PC-9 (cell line): Measurements from ENCODE around the gene RAB11B. TPM values are rescaled to one million over a fixed set of nuclear protein-coding genes. Genes with fewer than 3 reads are reported as not detected.

Source experiments
- BruUV-seq: library from RNA; stranded (reverse); fragments of 400-500 nt; replicated peaks from 2 replicates; lab custom pipeline; 2021; lab: Mats Ljungman, UMichigan
- CTCF ChIA-PET: fragments of 300-600 bp; sonication (Branson Sonifier 250); formaldehyde crosslinking; loops from one replicate; lab custom pipeline; 2022; ENCODE audit warnings: antibody characterized with exemption; lab: Charles Lee
- POLR2A ChIA-PET: fragments of 300-600 bp; sonication (Branson Sonifier 250); formaldehyde crosslinking; loops from one replicate; lab custom pipeline; 2022; ENCODE audit warnings: antibody characterized with exemption; ENCODE audit not compliant: unreplicated experiment; lab: Charles Lee
- DNase-seq, 2 experiments: peaks; one replicate each; pipeline versions ENCODE4 v3.0.0 to v3.0.0-alpha.2; 2015 to 2022; ENCODE audit warnings: mixed read lengths in 1 of 2
- H2AFZ ChIP-seq: fragments of 200-600 bp; sonication (generic); 2 replicates; pipeline ENCODE4 v1.8.1; 2017; ENCODE audit warnings: antibody characterized with exemption
- H3F3A ChIP-seq: fragments of 200-600 bp; sonication (generic); 2 replicates; pipeline ENCODE4 v1.8.1; 2017; ENCODE audit warnings: antibody characterized with exemption, mild to moderate bottlenecking, low read depth; ENCODE audit not compliant: insufficient read depth
- H3K27ac ChIP-seq: fragments of 200-600 bp; sonication (generic); 2 replicates; pipeline ENCODE4 v1.6.1; 2016; ENCODE audit warnings: mixed run types
- H3K27me3 ChIP-seq: fragments of 200-600 bp; sonication (generic); 2 replicates; pipeline ENCODE4 v1.6.1; 2016; ENCODE audit warnings: low read depth, mixed run types; ENCODE audit not compliant: insufficient read depth
- H3K36me3 ChIP-seq: fragments of 200-600 bp; sonication (generic); 2 replicates; pipeline ENCODE4 v1.6.1; 2016; ENCODE audit warnings: low read depth, mixed run types
- H3K4me1 ChIP-seq: fragments of 200-600 bp; sonication (generic); replicated peaks from 2 replicates; pipeline ENCODE4 v1.6.1; 2016; ENCODE audit warnings: mixed run types; ENCODE audit not compliant: insufficient read depth
- H3K4me2 ChIP-seq: fragments of 200-600 bp; sonication (generic); 2 replicates; pipeline ENCODE4 v1.6.1; 2017; ENCODE audit warnings: mixed run types
- H3K4me3 ChIP-seq: fragments of 200-600 bp; sonication (generic); 2 replicates; pipeline ENCODE4 v1.6.1; 2016; ENCODE audit warnings: mixed run types
- H3K79me2 ChIP-seq: fragments of 200-600 bp; sonication (generic); 2 replicates; pipeline ENCODE4 v1.6.1; 2017; ENCODE audit warnings: low read depth, mixed run types
- H3K9me2 ChIP-seq: fragments of 200-600 bp; sonication (generic); 2 replicates; pipeline ENCODE4 v1.8.1; 2017; ENCODE audit warnings: mild to moderate bottlenecking; ENCODE audit not compliant: insufficient read depth
- H3K9me3 ChIP-seq: fragments of 200-600 bp; sonication (generic); 2 replicates; pipeline ENCODE4 v1.8.1; 2016; ENCODE audit warnings: low read depth; ENCODE audit not compliant: insufficient read depth
- H4K20me1 ChIP-seq: fragments of 200-600 bp; sonication (generic); 2 replicates; pipeline ENCODE4 v1.8.1; 2017; ENCODE audit not compliant: insufficient read depth
- EZH2 ChIP-seq: fragments of 200-600 bp; sonication (generic); IDR thresholded peaks from 2 replicates; pipeline ENCODE4 v1.8.0; 2017; ENCODE audit warnings: antibody characterized with exemption, low read depth
- intact Hi-C: fragments of 100-400 bp; cut with micrococcal nuclease; formaldehyde crosslinking; loops from one replicate; pipeline ENCODE4 v1.10.0; 2022; ENCODE audit not compliant: unreplicated experiment
- total RNA-seq: library from RNA; stranded (reverse); gene quantifications from 2 replicates; pipeline ENCODE4 v1.2.3, GENCODE V29; 2021
- TF ChIP-seq, protein P1 (sequence below): fragments of 200-600 bp; sonication (generic); conservative IDR thresholded peaks from 2 replicates; pipeline ENCODE4 v1.6.1; 2017; ENCODE audit warnings: mixed run types, antibody characterized with exemption, mild to moderate bottlenecking, moderate library complexity

RAB11B gene
- total RNA-seq, 1 experiment from 2014 or later: 126 TPM

DNA sequence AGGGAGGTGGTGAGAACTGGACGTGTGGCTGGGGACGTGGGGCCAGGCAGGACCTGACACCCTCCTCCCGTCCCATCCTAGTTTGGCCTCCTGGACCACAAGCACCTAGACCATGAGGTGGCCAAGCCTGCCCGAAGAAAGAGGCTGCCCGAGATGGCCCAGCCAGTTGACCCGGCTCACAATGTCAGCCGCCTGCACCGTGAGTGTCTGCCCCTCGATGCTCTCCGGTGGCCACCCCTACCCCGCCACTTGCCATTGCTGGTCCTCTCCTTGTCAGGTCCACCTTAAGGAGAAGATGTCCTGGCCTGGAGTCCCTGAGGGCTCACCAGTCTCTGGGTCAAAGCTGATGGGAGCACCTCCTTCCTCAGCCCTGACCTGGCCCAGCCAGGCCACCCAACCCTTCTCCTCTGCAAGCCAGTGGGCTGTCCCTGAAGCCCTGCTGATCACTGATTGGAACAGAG lies 24.0 kb upstream of the RAB11B start:
- Histone ChIP-seq H3K36me3 (no peaks in the 10 kb centered on the region), H3K27me3 (no peaks in the 10 kb centered on the region), H3F3A (peaks cover 32% of the 10 kb centered on the region), H3K9me2 (no peaks in the 10 kb centered on the region), H3K4me3 (no peak overlapping the region), H3K4me2 (no peak overlapping the region), H3K9me3 (no peaks in the 10 kb centered on the region), H4K20me1 (no peaks in the 10 kb centered on the region), H3K27ac (no peak overlapping the region), H3K79me2 (no peaks in the 10 kb centered on the region), H3K4me1 (peaks cover 44% of the 10 kb centered on the region), H2AFZ (no peak overlapping the region)
- TF ChIP-seq EZH2: no peak
- TF ChIP-seq, protein P1, sequence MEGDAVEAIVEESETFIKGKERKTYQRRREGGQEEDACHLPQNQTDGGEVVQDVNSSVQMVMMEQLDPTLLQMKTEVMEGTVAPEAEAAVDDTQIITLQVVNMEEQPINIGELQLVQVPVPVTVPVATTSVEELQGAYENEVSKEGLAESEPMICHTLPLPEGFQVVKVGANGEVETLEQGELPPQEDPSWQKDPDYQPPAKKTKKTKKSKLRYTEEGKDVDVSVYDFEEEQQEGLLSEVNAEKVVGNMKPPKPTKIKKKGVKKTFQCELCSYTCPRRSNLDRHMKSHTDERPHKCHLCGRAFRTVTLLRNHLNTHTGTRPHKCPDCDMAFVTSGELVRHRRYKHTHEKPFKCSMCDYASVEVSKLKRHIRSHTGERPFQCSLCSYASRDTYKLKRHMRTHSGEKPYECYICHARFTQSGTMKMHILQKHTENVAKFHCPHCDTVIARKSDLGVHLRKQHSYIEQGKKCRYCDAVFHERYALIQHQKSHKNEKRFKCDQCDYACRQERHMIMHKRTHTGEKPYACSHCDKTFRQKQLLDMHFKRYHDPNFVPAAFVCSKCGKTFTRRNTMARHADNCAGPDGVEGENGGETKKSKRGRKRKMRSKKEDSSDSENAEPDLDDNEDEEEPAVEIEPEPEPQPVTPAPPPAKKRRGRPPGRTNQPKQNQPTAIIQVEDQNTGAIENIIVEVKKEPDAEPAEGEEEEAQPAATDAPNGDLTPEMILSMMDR: no peak
- POLR2A ChIA-PET: interaction anchor here (0.7 kb wide), 1 partner anchor 15 kb away, joined by 3 read pairs; no protein-coding TSS in a partner anchor
- DNase-seq: no peak
- CTCF ChIA-PET: no interaction called here
- no TSS peak for BruUV-seq
- intact Hi-C loops: loop anchor here (10.0 kb wide), 1 partner anchor 89 kb away; no protein-coding TSS in a partner anchor

GRCh38 chr19:8366961-8367326 lies 23.2 kb upstream of the RAB11B start:
- H3K4me3 ChIP-seq: no peak overlapping the region
- ChIA-PET CTCF (no interaction called here), POLR2A (no interaction called here)
- no peaks in the 10 kb centered on the region for H4K20me1 ChIP-seq
- peaks cover 37% of the 10 kb centered on the region for H3K4me1 ChIP-seq
- DNase-seq: no peak
- no peaks in the 10 kb centered on the region for H3K79me2 ChIP-seq
- TF ChIP-seq, protein P1: no peak
- TF ChIP-seq EZH2: no peak
- intact Hi-C loops: loop anchor here (10.0 kb wide), 1 partner anchor 88 kb away; no protein-coding TSS in a partner anchor
- BruUV-seq: no TSS peak
- H3K27ac ChIP-seq: no peak overlapping the region
- H3K4me2 ChIP-seq: peak overlapping the region; percentile 36
- no peaks in the 10 kb centered on the region for H3K27me3 ChIP-seq
- H3K9me2 ChIP-seq: no peaks in the 10 kb centered on the region
- no peak overlapping the region for H2AFZ ChIP-seq
- no peaks in the 10 kb centered on the region for H3K36me3 ChIP-seq
- H3K9me3 ChIP-seq: no peaks in the 10 kb centered on the region
- peaks cover 29% of the 10 kb centered on the region for H3F3A ChIP-seq

- ChIA-PET POLR2A (no interaction called here), CTCF (no interaction called here)
- Histone ChIP-seq H3K9me3 (no peaks in the 10 kb centered on the region), H3K27ac (no peak overlapping the region), H3K9me2 (no peaks in the 10 kb centered on the region), H3K4me1 (peaks cover 34% of the 10 kb centered on the region), H3F3A (peaks cover 25% of the 10 kb centered on the region), H3K4me2 (peak overlapping the region; percentile 67), H4K20me1 (no peaks in the 10 kb centered on the region), H2AFZ (no peak overlapping the region), H3K4me3 (no peak overlapping the region), H3K27me3 (no peaks in the 10 kb centered on the region), H3K36me3 (no peaks in the 10 kb centered on the region), H3K79me2 (no peaks in the 10 kb centered on the region)
- no TSS peak for BruUV-seq
- DNase-seq: peak; percentile 89 to 90
- TF ChIP-seq, protein P1: no peak
- TF ChIP-seq EZH2: no peak
- intact Hi-C loops: loop anchor here (10.0 kb wide), 1 partner anchor 87 kb away; no protein-coding TSS in a partner anchor
These were observed 22.7 kb upstream of the RAB11B start for GRCh38 chr19:8367327-8368001.
